Superior temporal gyrus (tissue), 1 donor: Measurements from ENCODE around the gene KCNAB1.

Experiments used
- DNase-seq: peaks from one replicate; pipeline ENCODE4 v3.0.0-alpha.2; 2016; ENCODE audit errors: extremely low spot score

Gene KCNAB1

GRCh38 chr3:156371701-156372100 lies 251.3 kb downstream of the KCNAB1 start:
- DNase-seq = no peak

GRCh38 chr3:156373095-156373494 lies 252.7 kb downstream of the KCNAB1 start:
- no peak for DNase-seq

- DNase-seq = no peak
Observed at GRCh38 chr3:156373654-156374053, 253.3 kb downstream of the KCNAB1 start.

- DNase-seq = no peak
Observed at GRCh38 chr3:156376199-156376598, 255.8 kb downstream of the KCNAB1 start.

- DNase-seq = no peak
Observed at GRCh38 chr3:156377266-156377665, 256.9 kb downstream of the KCNAB1 start.

GRCh38 chr3:156377718-156378117 lies 257.3 kb downstream of the KCNAB1 start:
- DNase-seq = no peak

GRCh38 chr3:156378871-156379270 lies 258.5 kb downstream of the KCNAB1 start:
- no peak for DNase-seq

- no peak for DNase-seq
Observed at GRCh38 chr3:156379327-156379726, 258.9 kb downstream of the KCNAB1 start.

- DNase-seq = no peak
Observed at GRCh38 chr3:156381253-156381652, 260.9 kb downstream of the KCNAB1 start.

GRCh38 chr3:156382458-156383346 lies 262.3 kb downstream of the KCNAB1 start:
- no peak for DNase-seq

- DNase-seq = peak; percentile 51
Observed at GRCh38 chr3:156383441-156384025, 263.2 kb downstream of the KCNAB1 start.

- DNase-seq = no peak
Observed at GRCh38 chr3:156388497-156389448, 268.4 kb downstream of the KCNAB1 start.

GRCh38 chr3:156389449-156389950 lies 269.1 kb downstream of the KCNAB1 start:
- no peak for DNase-seq

GRCh38 chr3:156390846-156391245 lies 270.5 kb downstream of the KCNAB1 start:
- DNase-seq = no peak

GRCh38 chr3:156395961-156396710 lies 275.8 kb downstream of the KCNAB1 start:
- no peak for DNase-seq

GRCh38 chr3:156396851-156397250 lies 276.5 kb downstream of the KCNAB1 start:
- DNase-seq = no peak

GRCh38 chr3:156397534-156397933 lies 277.2 kb downstream of the KCNAB1 start:
- no peak for DNase-seq

GRCh38 chr3:156400062-156400461 lies 279.7 kb downstream of the KCNAB1 start:
- DNase-seq = no peak

- no peak for DNase-seq
Observed at GRCh38 chr3:156400735-156401134, 280.4 kb downstream of the KCNAB1 start.

- DNase-seq = peak; percentile 83
Observed at GRCh38 chr3:156404217-156404616, 283.8 kb downstream of the KCNAB1 start.

GRCh38 chr3:156406393-156406792 lies 286.0 kb downstream of the KCNAB1 start:
- no peak for DNase-seq
